Thoracic aorta (tissue), 2 donors: Measurements from ENCODE around the gene CST8. TPM values are rescaled to one million over a fixed set of nuclear protein-coding genes. Genes with fewer than 3 reads are reported as not detected.

Experiments
- ATAC-seq: fragments of 150-250 bp; one replicate; pipeline ENCODE4 v1.8.0; 2017; ENCODE audit warnings: low read depth; ENCODE audit not compliant: insufficient number of reproducible peaks, low FRiP score
- DNase-seq: peaks from one replicate; pipeline ENCODE4 v3.0.0-alpha.2; 2020; ENCODE audit warnings: low spot score
- H3K27ac ChIP-seq, 2 donors: fragments of 200-600 bp; sonication (generic); 1 replicate in 1 of 2; 2 replicates in 1 of 2; pipeline ENCODE4 v1.5.1; 2016; ENCODE audit warnings: mild to moderate bottlenecking in 2 of 2, moderate library complexity in 2 of 2
- H3K27me3 ChIP-seq: fragments of 200-600 bp; sonication (generic); replicated peaks from 2 replicates; pipeline ENCODE4 v1.6.0; 2016; ENCODE audit warnings: mild to moderate bottlenecking; ENCODE audit not compliant: insufficient read depth
- H3K36me3 ChIP-seq: fragments of 200-600 bp; sonication (generic); one replicate; pipeline ENCODE4 v1.5.1; 2016
- H3K4me1 ChIP-seq, 2 donors: fragments of 200-600 bp; sonication (generic); 1 replicate in 1 of 2; 2 replicates in 1 of 2; pipeline versions ENCODE4 v1.5.1 to v1.6.0; 2016; ENCODE audit warnings: low read depth in 2 of 2, mild to moderate bottlenecking in 1 of 2; ENCODE audit not compliant: control insufficient read depth in 1 of 2
- H3K4me3 ChIP-seq: fragments of 200-600 bp; sonication (generic); 2 replicates; pipeline ENCODE4 v1.5.1; 2016; ENCODE audit warnings: mild to moderate bottlenecking
- H3K9me3 ChIP-seq: fragments of 200-600 bp; sonication (generic); 2 replicates; pipeline ENCODE4 v1.5.1; 2016
- total RNA-seq, 2 donors: library from RNA; depleted of rRNA; stranded (reverse); fragments of >200 nt; gene quantifications; one replicate each; pipeline versions ENCODE4 v1.1.0 to v1.2.3, GENCODE V29; 2016
- TF ChIP-seq, protein P1 (sequence below): fragments of 200-600 bp; sonication (generic); IDR thresholded peaks from one replicate; pipeline ENCODE4 v1.5.1; 2019; ENCODE audit warnings: antibody characterized with exemption

The CST8 gene
- total RNA-seq, 2 donors from 2014 or later = not detected

DNA sequence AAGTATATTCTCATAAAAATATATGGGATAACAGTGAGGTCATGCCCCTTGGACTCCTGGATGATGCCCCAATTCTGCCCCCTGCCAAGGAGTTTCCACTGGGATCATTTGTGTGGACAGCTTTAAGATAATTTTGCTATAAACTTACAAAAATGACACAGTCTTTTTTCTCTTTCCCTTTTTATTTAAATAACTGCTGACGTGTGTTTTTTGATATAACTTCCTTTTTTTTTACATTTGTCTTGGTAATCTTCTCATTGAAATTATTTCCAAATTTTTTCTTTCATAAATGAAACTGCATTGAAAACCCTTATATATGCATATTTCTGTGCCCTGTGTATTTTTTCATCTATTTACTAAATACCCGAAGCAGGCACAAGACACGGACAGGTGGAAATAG lies 46.1 kb downstream of the CST8 start:
- ATAC-seq = no peak
- TF ChIP-seq, protein P1, sequence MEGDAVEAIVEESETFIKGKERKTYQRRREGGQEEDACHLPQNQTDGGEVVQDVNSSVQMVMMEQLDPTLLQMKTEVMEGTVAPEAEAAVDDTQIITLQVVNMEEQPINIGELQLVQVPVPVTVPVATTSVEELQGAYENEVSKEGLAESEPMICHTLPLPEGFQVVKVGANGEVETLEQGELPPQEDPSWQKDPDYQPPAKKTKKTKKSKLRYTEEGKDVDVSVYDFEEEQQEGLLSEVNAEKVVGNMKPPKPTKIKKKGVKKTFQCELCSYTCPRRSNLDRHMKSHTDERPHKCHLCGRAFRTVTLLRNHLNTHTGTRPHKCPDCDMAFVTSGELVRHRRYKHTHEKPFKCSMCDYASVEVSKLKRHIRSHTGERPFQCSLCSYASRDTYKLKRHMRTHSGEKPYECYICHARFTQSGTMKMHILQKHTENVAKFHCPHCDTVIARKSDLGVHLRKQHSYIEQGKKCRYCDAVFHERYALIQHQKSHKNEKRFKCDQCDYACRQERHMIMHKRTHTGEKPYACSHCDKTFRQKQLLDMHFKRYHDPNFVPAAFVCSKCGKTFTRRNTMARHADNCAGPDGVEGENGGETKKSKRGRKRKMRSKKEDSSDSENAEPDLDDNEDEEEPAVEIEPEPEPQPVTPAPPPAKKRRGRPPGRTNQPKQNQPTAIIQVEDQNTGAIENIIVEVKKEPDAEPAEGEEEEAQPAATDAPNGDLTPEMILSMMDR = no peak

DNA sequence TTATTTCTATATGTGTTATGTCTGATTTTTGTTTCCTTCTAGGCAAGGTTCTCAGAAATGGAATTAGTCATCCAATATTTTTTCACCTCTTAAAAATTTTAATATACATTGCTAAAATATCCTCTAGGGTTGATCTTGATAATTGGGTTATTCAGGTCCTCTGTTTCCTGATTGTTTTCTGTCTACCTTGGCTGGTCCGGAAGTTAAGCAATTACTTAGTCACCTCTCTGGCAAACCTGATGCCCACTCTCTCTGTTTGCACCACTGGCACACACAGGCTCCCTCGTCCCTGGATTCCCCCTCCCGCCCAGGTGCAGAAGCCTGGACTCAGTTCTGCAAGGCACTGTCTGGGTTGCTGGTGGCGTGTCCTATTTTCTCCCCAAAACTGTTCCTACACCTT lies 49.7 kb downstream of the CST8 start:
- DNase-seq = no peak
- TF ChIP-seq, protein P1 = no peak
- Histone ChIP-seq H3K27me3 (no peaks in the 10 kb centered on the region), H3K9me3 (no peaks in the 10 kb centered on the region), H3K4me1 (no peaks in the 10 kb centered on the region), H3K36me3 (no peaks in the 10 kb centered on the region), H3K4me3 (no peak overlapping the region), H3K27ac (no peak overlapping the region)
- ATAC-seq = no peak

More for the DNA sequence above, 46.1 kb downstream of the CST8 start:
- no peak overlapping the region for H3K27ac ChIP-seq
- no peaks in the 10 kb centered on the region for H3K4me1 ChIP-seq
- no peaks in the 10 kb centered on the region for H3K36me3 ChIP-seq
- H3K27me3 ChIP-seq = no peaks in the 10 kb centered on the region
- H3K4me3 ChIP-seq = no peak overlapping the region
- no peak for DNase-seq
- H3K9me3 ChIP-seq = no peaks in the 10 kb centered on the region

DNA sequence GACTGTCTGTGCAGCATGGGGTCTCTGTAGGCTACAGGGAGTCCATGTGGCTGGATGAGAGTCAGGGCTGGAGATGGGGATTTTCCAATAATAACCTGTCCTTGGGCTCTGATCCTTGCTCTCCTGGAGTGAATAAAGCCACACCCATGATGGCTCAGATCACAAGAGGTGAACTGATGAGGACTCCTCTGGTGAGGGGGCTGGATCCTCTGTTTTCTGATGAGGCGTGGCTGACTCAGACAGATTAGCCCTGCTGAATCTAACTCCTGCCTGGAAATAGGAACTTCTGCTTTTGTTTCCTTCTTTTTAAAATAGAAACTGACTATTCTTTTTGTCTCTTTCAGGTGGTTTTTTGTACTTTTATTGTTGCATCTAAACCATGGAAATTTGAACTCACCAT lies 50.4 kb downstream of the CST8 start:
- ATAC-seq (no peak), DNase-seq (no peak)
- Histone ChIP-seq H3K9me3 (no peaks in the 10 kb centered on the region), H3K27ac (no peak overlapping the region), H3K4me3 (no peak overlapping the region), H3K36me3 (no peaks in the 10 kb centered on the region), H3K27me3 (no peaks in the 10 kb centered on the region), H3K4me1 (no peaks in the 10 kb centered on the region)
- TF ChIP-seq, protein P1 = no peak

DNA sequence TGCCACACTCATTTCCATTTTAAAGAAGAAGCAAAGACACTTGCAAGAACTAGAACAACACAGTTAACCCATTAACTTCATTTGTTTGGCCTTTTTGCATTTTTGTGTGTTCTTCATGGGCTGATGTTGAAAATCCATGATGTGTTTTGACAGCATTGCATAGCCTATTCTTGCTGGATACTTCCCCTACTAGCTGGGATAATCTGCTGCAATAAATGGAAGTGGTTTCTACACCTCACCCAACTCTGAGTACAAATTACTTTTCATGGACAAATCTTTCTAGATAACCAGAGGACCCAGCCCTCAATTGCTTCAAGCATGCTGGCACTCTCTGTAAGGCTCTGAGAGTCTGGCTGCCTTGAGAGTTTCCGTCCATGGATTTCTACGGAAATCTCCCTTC lies 50.9 kb downstream of the CST8 start:
- H3K4me1 ChIP-seq = no peaks in the 10 kb centered on the region
- H3K27me3 ChIP-seq = no peaks in the 10 kb centered on the region
- DNase-seq = no peak
- H3K36me3 ChIP-seq = no peaks in the 10 kb centered on the region
- no peak overlapping the region for H3K27ac ChIP-seq
- TF ChIP-seq, protein P1 = no peak
- ATAC-seq = no peak
- no peak overlapping the region for H3K4me3 ChIP-seq
- H3K9me3 ChIP-seq = no peaks in the 10 kb centered on the region

DNA sequence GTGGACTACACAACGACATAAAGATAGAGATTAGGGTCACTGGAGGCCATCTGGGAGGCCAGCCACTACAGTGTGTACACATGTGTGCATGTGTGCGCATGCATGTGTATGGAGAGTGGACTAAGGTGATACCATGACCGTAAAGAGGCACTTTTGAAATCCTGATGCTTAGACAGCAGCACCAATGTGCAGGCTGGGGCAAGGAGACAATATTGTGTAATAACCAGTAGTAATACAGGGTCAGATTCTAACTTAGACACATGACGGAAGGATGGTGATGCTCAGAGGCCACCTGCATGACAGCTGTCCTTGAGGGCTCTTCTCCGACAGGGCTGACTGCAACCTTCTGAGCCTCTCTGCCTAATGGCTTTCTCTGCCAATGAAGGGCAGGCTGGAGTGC lies 51.9 kb downstream of the CST8 start:
- H3K4me3 ChIP-seq = no peak overlapping the region
- no peaks in the 10 kb centered on the region for H3K9me3 ChIP-seq
- ATAC-seq (no peak), DNase-seq (no peak)
- H3K27ac ChIP-seq = no peak overlapping the region
- TF ChIP-seq, protein P1 = no peak
- no peaks in the 10 kb centered on the region for H3K4me1 ChIP-seq
- no peaks in the 10 kb centered on the region for H3K27me3 ChIP-seq
- no peaks in the 10 kb centered on the region for H3K36me3 ChIP-seq
